ENCODE measurements around the gene DCDC2C.

DNA sequence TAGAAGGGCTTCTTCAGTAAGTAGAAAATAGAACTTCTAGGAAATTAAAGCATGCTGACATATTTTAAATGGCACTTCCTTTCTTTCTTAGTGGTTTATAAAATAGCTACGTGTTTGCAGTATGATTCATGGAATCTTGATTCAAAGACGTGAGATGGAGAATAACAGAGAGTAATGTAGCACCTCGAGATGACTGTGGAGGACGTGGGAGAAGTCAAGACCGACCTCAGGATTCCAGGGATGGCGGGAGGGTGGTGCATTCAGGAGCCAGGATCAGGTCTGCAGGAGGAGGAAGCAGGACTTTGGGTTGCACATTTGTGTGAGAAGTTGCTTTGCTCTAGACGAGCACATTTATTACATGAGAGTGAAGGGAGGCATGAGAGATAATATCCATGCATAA, 56.0 kb downstream of the DCDC2C start:
- TF ChIP-seq ZNF232 (CRISPR knock-in tag; IDR thresholded peaks at IDR 0.05) (no peak), NFE2L1 (CRISPR knock-in tag; IDR thresholded peaks at IDR 0.05) (no peak), NR2C2 (CRISPR knock-in tag; IDR thresholded peaks at IDR 0.05) (no peak)
- TF ChIP-seq, protein P1, sequence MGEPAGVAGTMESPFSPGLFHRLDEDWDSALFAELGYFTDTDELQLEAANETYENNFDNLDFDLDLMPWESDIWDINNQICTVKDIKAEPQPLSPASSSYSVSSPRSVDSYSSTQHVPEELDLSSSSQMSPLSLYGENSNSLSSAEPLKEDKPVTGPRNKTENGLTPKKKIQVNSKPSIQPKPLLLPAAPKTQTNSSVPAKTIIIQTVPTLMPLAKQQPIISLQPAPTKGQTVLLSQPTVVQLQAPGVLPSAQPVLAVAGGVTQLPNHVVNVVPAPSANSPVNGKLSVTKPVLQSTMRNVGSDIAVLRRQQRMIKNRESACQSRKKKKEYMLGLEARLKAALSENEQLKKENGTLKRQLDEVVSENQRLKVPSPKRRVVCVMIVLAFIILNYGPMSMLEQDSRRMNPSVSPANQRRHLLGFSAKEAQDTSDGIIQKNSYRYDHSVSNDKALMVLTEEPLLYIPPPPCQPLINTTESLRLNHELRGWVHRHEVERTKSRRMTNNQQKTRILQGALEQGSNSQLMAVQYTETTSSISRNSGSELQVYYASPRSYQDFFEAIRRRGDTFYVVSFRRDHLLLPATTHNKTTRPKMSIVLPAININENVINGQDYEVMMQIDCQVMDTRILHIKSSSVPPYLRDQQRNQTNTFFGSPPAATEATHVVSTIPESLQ (CRISPR knock-in tag; IDR thresholded peaks at IDR 0.05): no peak
- TF ChIP-seq, protein P2, sequence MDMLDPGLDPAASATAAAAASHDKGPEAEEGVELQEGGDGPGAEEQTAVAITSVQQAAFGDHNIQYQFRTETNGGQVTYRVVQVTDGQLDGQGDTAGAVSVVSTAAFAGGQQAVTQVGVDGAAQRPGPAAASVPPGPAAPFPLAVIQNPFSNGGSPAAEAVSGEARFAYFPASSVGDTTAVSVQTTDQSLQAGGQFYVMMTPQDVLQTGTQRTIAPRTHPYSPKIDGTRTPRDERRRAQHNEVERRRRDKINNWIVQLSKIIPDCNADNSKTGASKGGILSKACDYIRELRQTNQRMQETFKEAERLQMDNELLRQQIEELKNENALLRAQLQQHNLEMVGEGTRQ (CRISPR knock-in tag; IDR thresholded peaks at IDR 0.05): no peak
- TF ChIP-seq, protein P3, sequence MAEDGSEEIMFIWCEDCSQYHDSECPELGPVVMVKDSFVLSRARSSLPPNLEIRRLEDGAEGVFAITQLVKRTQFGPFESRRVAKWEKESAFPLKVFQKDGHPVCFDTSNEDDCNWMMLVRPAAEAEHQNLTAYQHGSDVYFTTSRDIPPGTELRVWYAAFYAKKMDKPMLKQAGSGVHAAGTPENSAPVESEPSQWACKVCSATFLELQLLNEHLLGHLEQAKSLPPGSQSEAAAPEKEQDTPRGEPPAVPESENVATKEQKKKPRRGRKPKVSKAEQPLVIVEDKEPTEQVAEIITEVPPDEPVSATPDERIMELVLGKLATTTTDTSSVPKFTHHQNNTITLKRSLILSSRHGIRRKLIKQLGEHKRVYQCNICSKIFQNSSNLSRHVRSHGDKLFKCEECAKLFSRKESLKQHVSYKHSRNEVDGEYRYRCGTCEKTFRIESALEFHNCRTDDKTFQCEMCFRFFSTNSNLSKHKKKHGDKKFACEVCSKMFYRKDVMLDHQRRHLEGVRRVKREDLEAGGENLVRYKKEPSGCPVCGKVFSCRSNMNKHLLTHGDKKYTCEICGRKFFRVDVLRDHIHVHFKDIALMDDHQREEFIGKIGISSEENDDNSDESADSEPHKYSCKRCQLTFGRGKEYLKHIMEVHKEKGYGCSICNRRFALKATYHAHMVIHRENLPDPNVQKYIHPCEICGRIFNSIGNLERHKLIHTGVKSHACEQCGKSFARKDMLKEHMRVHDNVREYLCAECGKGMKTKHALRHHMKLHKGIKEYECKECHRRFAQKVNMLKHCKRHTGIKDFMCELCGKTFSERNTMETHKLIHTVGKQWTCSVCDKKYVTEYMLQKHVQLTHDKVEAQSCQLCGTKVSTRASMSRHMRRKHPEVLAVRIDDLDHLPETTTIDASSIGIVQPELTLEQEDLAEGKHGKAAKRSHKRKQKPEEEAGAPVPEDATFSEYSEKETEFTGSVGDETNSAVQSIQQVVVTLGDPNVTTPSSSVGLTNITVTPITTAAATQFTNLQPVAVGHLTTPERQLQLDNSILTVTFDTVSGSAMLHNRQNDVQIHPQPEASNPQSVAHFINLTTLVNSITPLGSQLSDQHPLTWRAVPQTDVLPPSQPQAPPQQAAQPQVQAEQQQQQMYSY (CRISPR knock-in tag; IDR thresholded peaks at IDR 0.05): no peak

Data from WTC11 (cell line).